GM18909 (cell line): ENCODE data around the gene UTP25.

Experiments
- ATAC-seq: cut with Tn5 transposase; IDR thresholded peaks from one replicate; pipeline ENCODE4 v1.9.1; 2021; ENCODE audit warnings: mild to moderate bottlenecking; ENCODE audit not compliant: unreplicated experiment, poor library complexity

Gene UTP25

DNA sequence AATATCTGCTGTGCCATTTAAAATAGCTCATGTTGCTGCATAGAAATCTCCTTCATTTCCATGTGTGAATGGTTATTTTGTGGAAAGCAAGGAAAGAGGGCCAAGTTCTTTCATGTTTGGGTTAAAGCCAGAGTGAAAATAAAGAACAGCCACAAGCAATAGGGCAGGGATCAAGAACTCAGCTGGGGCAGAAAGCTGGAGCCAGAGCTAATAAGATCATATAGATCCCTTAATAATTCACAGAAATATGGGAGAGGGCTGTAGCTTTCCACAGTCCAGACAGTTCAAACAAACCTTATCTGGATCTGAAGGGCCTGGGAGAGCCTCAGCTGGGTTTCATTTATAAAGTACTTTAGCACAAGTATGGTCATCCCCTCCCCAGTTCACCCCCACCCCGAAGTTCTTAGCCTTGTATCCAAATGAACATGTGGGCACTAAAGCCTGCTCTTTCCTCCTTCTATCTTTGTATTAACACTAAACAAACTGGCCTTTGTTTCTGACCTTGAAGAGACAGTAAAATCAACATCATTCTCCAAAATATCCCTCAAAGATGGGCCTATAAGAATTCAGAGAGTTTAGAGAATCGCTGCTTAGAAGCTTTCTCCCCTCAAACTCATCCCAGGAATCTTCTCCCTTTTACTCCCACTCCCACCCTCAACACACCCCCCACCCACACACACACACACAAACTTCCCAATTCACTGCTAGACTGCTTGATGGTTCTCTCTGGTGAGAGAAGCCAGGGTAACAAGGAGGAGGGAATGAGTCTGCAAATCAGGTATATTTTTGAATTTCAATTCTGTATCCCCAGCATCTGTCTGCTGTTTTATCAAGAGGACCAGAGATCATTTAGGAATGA, 41.7 kb downstream of the UTP25 start:
- no peak for ATAC-seq

DNA sequence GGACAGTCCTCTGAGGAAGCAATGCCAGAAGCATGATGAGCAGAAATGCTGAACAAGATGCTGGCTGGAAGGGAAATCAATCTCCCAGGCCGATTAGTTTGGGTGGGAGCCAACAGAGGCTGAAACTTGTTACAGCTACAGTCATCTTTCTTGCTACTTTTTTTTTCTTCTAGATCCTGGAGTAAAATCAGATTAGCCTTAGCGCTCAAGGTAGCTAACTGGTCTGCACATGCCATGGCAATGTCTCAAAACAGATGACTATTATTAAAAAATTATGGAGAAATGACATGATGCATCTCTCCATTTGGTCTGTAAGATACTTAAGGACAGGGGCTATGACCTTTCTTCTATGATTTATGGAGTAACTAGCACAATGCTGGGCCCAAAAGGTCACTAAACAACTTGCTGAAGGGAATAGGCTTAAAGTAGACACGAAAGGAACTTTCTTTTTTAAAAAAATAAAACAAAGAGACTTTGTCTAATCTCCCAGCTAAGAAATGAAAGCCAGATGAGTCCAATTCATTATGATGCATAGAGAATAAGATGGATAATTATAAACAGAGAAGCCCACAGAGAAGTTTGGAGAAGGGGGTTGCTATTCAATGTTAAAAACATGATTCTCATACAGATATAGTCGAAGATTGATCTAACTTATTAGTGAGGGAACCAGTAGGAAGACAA, 42.5 kb downstream of the UTP25 start:
- ATAC-seq: no peak

DNA sequence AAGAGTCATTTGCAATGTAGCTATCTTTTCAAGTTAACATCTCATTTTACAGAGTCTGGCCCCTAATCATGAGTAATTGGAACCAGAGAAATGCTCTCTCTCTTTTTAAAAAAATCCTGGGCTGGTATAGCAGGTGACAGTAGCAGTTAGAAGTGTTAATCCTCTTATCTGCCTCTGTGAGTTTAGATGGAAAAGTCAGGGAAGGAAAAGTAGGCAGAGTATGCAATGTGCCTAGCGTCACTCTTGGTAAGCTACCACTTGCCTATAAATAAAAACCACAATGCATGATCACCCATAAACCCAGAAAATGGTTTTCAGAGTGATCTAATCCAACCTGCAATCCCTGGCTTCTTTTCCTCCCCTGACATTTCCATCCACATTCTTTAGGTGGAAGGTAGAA, 43.2 kb downstream of the UTP25 start:
- ATAC-seq: no peak

DNA sequence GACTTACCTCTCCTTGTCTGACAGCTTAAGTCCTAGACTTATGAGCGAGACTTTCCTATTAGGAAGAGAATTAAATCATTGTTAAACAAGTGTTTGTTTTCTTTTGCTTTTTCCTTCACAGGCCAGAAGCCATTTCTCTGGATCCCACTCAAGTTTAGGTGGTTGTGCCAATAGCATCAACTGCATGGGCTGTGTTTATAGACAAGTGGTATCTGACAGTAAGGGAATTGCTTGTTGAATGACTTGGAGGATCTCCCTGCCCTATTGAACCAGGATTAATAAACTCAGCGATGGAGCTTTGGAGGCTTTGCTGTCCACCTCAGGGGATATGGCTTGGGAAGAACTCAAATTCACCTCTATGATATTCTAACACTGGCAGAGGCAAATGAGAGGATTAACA, 43.7 kb downstream of the UTP25 start:
- no peak for ATAC-seq

DNA sequence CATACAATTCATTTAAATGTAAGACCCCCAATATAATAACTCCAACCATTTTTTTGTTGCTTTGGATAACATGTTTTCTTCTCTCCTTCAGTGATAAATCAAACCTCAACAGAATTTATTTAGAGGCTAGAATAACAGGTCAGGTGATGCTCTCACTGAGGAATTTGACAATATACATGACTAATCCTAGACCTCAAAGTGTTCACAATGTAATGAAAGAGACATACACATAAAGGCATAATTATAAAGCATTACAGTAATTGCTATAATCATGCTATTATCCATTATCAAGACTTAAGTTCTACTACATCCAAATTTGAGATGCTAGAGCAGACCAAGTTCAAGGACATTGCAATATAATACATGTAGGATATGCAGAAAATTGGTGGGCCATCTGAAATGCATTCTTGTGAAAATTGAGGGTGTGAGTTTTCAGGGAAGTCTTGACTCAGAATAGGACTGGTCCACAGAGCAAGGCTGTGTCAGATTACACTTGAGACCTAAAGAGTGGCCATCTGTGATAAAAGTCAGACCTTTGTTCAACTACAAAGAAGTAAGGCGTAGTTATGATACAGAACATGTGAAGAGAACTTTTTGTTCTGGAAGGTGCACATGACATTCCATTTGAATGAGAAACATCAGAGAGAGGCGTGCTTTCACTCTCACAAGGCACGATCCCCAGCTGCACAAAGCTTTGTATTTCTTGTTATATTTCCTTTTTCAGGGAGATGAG, 45.5 kb downstream of the UTP25 start:
- ATAC-seq: no peak

DNA sequence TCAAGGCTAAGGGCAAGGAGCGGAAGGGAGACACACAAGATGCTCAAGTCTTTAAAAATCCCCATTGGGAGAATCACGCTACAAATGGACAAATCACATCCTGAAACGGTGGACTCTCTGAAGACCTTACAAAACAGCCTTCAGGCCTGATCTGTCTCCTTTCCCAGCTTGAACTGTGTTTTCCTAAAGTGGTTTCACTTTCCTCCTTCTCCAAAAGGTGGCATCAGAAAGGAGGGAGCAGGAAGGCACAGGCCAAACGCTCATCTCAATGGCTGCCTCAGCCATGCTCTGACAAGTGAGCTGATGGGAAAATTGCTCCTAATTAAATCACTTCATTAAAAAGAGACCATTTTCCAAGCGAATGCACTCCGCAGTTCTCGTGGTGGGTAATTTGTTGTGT, 47.7 kb downstream of the UTP25 start:
- ATAC-seq: no peak

DNA sequence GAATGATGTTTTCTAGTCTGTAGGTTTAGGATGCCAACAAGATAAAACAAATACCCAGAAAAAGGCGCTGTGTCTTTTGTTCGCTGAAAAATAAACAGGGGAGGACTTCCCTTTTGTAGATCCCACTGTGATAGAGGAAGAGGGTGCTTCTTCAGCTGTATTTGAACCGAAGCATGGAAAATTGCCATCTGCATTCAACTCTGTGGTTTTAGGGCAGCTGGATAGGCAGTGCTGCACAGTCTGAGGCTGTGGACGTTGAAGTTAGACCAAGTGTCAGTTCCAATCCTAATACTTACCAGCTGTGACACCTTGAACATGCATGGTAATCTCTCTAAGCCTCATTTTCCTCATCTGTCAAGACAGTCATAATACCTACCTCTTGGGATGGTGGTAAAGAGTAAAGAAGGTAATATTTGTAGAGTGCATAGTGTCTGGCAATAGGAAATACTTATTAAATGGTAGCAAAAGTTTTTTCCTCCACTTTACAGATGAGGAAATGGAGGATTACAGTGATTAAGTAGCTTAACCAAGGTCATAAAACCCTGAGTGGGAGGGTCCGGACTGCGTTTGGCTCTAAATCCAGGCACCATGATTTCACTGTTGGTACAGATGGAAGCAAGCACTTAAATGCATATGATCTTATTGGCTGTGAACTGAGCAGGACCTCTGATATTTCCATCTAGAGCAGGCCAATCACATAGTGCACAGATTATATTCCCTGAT, 48.5 kb downstream of the UTP25 start:
- ATAC-seq: no peak

DNA sequence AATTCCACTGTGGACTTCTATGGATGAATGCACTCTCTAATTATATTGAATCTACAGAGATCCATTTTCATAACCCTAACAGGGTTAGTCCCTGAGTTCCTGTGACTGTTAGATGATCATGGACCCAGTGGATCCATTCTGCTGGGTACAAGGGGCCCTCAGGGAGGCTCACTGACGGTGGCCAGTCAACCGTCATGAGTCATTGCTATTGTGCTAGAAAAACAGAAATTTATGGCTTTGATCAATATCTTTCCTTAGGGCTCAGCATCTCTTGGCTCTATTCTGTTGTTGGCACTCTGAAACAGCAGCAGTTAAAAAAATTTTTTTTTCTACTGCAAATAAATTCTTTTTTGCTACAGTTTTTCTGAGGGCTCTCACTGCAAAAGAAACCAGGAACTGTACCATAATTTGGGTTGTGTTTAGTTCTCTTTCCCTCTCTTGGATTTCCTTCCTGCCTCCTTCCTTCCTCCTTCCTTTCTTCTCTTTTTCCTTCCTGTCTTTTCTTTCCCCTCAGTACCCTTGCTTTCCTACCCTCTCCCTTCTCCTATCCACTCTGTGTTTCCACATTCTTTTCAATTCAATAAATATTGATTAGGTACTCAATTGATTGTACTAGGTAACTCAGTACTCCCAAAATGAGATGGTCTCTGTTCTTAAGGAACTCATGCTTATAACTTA, 49.5 kb downstream of the UTP25 start:
- ATAC-seq: no peak

DNA sequence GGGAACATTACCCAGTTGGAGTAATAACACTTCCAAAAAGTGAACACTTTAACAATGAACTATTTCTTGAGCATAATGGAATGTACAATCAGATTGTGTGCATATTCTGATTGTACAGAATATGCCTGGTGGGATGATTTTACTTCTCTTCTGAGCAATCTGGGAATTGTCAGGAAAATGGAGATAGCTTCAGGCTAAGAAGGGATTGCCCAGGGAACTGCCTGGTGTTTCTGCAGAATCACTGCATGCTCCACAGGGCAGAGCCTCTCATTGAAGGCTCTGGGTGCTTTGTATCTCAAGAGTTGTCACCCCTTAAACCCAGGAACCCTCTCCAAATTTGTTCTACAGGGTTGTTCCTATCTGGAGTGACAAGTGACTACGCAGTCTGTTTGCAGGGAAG, 51.2 kb downstream of the UTP25 start:
- ATAC-seq: no peak

DNA sequence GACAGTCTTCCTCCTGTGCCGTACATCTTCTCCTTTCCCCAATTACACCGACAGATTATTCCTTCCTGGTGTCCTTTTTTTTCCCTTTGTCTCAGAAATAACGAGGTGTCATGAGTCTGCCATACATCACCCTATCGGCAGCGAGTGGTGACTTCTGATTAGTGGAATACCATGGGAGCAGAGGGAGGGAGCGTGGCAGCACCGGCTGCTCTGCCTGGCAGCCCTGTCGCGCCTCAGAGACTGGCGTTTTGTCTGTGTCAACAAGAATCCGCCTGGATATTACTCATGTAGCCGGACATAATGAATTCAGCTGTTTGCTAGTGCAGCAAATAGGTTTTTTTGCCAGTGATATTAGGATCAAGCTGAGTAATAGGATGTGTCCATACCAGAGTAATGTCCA, 51.8 kb downstream of the UTP25 start:
- ATAC-seq: no peak

DNA sequence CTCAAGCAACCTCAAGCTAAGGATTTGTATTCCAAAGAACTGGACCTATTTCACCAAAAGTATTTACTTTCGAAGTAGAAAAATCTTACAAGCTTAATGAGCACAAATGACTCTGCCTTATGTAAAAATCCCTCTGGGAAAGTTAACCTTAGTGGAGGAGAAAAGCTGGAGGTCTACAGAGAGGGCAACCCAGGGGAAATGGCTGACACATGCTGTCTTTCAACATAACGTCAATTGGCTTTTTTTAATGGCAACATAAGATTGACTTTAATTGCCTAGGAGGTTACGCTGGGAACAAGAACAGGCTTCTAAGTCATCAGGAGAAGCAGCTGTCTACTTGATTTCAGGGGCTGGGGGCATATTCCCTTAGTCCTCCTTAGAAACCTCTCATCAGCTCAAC, 52.3 kb downstream of the UTP25 start:
- no peak for ATAC-seq

DNA sequence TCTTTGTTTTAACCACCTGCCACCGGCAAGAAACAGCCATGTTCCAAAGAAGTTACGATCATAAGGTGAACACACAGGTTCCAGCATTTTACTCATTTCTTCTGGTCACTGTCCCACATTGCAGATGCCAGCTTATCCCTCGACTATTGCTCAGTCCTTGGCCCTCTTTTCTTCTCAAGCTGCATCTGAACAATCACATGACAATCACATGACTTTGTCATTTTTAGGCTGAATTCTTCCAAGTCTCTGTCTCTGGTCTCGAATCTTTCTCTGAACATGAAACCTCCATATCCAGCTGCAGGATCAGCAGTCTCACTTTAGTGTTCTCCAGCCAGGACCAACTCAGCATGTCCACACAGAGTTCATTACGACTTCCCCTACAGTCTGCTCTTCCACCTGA, 53.8 kb downstream of the UTP25 start:
- no peak for ATAC-seq

DNA sequence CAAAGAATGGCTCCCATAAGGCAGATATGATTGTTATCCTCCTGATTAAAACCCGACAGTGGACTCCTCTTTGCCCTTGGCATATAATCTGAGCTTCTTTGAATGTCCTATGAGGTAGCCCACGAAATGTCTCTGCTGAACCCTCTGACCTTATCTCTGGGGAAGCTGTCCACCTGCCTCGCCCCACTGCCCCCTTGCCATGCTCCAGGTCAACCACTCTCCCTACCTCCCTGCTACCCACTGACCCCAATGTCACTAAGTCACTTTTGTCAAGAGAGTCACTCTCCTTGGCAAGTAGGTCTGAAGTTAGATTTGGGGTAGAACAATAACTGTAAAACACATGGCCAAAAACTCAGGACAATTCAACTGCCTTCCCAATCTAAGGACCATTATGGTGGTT, 54.5 kb downstream of the UTP25 start:
- ATAC-seq: no peak

DNA sequence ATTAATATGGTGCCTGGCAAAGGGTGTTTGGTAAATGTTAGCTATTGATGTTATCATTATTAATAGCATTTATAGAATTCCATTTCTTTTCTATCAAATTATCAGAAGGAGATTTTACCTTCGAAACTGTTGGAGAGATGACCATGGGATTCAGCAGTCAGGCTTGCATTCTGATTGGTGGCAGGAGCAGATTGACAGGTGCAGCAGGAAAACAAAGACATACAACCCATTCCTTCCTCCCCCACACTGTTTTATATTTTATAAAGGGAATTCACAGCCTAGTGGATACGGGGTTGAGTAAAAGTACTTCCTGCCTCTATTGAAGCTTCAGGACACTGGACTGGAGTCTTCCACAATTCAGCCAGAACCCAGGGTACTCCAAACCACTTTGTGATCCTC, 55.2 kb downstream of the UTP25 start:
- ATAC-seq: no peak

DNA sequence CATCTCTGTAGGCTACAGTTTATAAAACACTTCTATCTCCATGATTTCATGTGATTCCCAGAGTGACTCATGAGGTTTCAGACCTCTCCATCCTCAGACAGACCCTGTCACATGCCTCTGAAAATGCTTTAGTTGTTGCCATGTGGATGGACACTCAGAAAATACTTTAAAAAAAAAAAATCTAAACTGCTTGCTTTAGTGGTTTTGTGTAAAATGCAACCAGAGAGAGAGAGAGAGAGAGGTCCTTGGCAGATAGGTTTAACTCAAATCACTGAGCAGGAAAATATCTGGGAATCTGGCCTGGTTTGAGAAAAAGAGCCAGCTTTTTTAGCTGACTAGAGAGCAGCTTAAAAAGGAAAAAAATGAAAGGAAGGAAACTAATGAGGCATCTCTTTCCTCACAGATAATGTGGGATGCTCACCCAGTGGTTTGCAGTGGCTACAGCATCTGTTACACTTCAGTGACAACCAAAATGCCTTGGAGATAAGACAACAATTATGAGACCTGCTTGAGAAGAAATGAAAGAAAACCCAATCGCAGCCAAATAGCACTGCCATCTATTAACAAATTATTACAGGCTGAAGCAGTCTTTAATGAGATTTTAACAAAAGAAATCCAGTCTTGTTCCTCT, 55.7 kb downstream of the UTP25 start:
- ATAC-seq: no peak

DNA sequence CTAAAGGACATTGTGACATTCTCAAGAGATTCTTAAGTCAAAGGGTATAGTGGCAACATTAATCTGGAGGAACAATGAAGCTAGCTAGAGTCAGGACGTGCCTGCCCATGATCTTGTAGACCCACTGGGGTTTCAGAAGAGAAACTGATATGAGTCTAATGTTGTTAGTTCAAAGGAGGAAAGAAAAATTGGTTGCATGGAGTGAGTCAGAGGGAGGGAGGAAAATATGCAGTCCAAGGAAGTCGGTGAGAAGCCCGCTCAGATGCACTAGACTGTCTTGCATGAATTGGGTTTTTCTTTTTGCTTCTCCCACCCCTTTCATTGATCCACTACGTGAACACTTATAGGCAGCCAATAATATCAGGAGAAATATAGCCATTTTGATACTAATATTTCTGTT, 56.5 kb downstream of the UTP25 start:
- ATAC-seq: no peak

DNA sequence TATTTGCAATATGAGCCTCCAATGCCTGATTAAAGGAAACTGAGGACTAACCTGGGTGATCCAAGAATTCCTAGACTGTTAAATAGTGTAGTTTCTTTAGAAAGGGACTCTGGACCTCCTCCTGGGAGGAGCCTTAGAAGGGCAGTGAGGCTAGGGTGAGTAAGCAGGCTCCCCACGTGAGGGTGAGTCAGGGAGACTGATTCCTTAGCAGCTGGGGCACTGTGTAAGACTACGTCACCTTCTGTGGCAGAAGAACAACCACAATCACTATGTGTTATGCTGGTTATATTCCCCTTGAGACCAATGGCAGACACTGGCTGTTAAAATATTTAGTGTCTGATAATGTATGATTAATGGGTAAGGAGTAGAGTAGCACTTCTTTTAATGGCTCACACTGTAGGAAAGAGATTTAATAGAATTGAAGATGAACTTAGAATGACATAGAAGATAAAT, 56.9 kb downstream of the UTP25 start:
- peak; percentile 95 for ATAC-seq

DNA sequence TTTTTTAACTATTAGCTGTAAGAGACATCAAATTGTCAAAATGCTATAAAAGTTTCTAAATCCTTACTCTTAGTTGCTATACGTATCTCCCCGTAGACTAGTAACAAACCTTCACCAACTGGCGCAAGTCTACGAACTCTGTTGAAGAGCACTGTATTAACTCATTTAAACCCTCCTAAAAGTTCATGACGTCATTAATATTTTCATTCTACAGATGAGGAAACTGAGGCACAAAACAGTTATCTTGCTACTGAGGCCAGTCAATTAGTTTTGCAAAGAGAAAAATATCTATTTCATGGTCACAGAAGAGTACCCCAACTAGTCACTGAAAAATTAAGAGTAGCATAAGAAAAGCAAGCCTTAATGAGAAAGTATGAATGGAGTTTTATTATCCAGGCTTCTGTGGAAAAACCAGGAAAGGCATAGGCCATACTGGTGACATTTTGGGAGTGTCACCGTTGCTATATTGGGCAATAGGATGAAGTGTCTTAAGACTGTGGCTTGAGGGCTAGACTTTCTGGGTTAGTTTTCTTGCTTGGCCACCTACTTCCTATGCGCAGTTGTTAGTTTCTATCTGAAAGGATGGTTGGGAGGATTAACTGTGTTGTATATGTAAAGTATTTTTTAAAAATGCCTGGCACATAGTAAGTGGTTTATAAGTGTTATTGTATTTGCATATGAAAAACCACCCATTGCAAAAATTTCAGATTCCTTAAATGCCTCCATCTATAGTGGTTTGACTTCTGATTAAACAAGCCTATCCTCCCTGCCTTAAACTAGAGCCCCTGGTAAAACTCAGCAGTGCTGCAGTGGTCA, 57.8 kb downstream of the UTP25 start:
- ATAC-seq: no peak

DNA sequence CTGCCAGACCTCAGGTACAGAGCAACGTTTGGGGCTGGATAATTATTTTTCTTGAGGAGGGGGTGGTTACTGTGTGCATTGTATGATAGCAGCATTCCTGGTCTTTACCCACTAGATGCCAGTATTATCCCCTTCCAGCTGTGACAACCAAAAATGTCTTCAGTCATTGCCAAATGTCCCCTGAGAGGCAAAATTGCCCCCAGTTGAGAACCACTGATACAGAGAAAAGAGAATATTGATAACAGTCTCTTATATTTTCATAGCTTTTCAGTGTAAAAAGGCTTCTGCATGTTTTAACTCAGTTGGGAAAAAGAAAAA, 58.4 kb downstream of the UTP25 start:
- ATAC-seq: no peak
